HFF-Myc (cell line): ENCODE results near the gene GRK6.

Experiments used
- DNase-seq: peaks from one replicate; pipeline ENCODE4 v3.0.0-alpha.2; 2011; ENCODE audit warnings: low read depth; ENCODE audit errors: extremely low read depth
- H3K4me3 ChIP-seq: replicated peaks from 2 replicates; pipeline ENCODE4 v1.5.1; 2011; ENCODE audit warnings: low read depth, mild to moderate bottlenecking, control low read depth, low read length
- TF ChIP-seq, protein P1 (sequence below): IDR thresholded peaks from 2 replicates; pipeline ENCODE4 v1.5.1; 2012; ENCODE audit warnings: mild to moderate bottlenecking, low read depth, low read length, control low read depth; ENCODE audit errors: missing control alignments

Gene GRK6

DNA sequence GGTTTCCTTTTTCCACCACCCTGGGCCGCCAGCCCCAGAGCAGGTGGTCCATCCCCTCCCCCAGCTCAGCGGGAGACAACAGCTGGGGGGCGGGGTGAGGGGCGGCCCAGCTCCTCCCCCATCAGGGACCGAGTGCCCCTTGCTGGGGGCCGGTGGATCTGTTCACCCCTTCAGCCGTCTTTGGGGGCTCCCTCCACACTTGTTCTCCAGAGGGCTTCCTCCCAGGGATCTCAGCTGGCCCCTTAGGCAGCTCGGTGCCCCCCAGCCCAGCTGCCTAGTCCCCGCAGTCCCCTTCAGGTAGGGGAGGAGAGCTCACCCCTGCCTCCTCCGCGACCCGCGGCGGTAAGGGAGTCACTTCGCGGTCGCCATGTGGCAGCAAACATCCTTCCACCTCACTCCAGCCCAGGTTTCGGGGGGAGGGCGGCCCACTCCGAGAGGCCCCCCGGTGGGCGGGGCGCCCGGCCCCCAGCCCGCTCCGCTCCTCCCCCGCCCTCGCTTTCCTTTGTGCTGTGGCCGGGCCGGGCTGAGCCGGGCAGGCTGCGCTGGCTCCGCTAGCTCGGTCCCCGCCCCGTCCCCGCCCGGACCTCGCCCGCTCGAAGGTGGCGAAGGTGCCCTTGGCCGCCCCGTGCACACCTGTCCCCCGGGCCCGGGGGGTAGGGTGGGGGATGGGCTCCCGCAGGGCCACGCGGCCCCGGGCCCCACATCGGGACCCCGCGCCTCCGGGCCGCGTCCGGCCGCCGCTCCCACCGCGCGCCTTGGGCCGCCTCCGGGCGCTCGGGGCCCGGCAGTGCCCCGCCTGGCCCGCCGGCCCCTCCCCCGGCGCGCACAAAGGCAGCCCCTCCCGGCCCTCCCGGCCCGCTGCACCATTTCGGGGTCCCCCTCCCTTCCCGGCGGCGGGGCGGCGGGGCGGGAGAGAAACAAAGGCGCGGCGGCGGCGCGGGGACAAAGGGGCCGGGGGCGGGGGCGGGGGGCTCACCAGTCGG is 46.3 kb downstream of the GRK6 start:
- peak overlapping the region; percentile 82 for H3K4me3 ChIP-seq
- TF ChIP-seq, protein P1, sequence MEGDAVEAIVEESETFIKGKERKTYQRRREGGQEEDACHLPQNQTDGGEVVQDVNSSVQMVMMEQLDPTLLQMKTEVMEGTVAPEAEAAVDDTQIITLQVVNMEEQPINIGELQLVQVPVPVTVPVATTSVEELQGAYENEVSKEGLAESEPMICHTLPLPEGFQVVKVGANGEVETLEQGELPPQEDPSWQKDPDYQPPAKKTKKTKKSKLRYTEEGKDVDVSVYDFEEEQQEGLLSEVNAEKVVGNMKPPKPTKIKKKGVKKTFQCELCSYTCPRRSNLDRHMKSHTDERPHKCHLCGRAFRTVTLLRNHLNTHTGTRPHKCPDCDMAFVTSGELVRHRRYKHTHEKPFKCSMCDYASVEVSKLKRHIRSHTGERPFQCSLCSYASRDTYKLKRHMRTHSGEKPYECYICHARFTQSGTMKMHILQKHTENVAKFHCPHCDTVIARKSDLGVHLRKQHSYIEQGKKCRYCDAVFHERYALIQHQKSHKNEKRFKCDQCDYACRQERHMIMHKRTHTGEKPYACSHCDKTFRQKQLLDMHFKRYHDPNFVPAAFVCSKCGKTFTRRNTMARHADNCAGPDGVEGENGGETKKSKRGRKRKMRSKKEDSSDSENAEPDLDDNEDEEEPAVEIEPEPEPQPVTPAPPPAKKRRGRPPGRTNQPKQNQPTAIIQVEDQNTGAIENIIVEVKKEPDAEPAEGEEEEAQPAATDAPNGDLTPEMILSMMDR, result no peak
- DNase-seq, result no peak

DNA sequence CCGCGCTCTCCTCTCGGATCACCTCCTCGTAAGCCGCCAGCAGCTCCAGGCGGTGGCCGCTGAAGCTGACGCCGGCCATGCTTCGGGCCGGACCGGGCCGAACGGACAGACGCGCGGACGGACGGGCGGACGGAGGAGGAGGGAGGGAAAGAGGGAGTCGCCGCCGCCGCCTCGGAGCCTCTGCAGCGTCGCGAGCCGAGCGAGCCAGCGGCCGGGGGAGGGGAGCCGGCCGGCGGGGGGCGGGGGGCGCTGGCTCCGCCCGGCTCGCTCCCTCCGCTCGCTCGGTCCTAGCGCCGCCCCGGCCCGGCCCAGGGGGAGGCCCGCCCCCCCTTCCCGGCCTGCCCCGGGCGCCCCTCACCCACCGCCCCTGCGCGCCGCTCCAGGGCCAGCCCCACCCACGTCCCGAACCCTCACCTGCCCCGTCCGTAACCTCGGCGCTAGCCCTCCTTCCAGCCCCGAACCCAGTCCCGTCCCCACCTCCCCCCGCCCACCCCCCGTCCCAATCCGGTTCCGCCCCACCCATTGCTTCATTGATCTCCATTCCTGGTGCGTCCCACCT is 47.0 kb downstream of the GRK6 start, which contains the start of gene DBN1:
TSS of gene DBN1 (minus strand) at position 192 of the 559 bp plus-strand sequence. CDS start at position 79, 113 bp downstream.
- TF ChIP-seq, protein P1, result no peak
- peak within 1 kb of the TSS; percentile 82 for H3K4me3 ChIP-seq
- DNase-seq, result no peak

DNA sequence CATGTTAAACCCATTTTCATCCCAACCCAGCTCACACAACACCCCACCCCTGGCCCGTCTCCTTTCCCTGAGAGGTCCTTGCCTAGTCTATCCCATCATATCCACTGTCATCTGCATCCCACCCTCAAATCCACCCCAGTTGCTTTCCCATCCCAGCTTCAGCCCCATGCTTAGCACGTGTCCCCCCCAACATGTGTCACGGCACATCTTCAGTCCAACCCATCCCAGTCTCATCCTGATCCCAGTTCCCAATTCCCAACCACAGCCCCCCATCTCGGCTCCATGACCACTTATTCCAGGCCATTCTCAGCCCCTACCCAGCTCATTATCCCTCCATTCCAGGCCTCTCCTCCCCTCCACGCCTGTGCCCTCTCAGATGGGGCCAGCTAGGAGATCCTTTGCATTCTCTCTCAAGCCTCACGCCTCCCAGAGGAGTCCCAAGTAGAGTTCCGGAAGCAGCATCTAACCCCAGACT is 47.6 kb downstream of the GRK6 start:
- H3K4me3 ChIP-seq, result no peak overlapping the region
- TF ChIP-seq, protein P1, result no peak
- DNase-seq, result no peak

DNA sequence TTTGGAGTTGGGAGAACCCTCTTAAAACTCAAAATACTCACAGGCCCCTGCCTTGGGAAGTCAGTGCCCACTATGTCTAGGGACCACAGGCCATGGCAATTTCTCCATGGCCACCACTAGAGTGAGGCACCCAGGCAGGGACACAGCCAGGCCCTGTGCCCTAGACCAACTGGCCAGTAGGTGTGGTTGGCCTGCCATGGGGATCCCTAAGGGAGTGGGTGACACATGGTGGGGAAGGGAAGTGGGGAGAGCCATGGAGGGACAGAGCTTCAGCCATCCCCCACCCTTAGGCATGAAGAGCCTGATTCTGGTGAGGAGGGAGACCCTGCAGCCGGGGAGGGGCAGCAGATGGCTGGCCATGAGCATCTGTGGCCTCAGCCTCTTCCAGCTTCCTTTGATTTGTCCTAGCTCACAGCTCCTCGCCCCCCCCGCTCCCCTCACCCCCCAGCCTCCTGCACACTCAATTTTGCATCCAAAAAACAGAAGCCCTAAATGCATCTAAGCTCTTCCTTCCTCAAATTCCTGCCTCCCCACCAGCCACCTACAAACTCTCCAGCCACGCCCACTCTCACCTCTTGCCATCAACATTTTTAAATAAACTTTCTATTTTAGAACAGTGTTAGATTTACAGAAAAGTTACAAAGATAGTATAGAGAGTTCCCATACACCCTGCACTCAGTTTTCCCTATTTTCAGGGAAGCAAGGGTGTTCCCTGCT is 48.5 kb downstream of the GRK6 start:
- H3K4me3 ChIP-seq, result no peak overlapping the region
- TF ChIP-seq, protein P1, result no peak
- no peak for DNase-seq

DNA sequence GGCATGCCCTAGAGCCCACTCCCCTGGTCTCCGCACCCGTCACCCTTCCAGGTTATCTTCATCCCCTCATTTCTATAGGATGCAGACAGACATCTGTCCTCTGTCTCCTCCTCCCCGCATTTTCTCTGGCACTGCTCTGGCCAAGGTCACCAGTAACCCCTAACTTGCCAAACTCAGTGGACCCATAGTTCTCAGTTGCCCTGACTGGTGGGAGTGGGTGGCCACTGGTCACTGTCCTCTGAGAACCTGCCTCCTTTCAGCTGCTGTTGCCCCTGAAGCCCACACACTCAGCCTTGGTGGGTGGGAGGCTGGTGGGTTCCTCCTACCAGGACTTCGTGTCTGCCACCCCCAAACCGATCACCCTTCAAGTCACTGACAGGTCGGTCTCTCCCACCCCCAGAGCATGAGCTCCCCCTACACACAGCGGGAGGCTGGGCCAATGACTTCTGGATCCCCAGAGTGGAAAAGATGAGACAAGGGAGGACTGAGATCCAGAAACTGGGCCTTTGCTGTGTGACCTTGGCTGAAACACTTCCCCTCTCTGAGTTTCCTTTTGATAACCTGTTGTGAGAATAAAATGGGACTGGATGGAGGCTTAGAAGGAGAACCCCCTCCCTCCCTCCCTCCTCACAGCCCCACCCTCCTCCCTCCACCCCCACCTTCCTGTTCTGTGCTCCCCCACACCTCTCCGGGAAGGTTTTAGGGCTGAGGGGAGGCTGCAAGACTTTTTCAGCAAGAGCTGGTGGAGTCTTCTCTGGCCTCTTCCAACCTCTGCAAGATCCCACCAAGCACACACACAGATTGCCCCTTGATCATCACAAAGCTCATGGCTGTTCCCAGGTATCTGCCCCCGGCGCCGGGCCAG is 49.3 kb downstream of the GRK6 start:
- DNase-seq, result no peak
- no peak overlapping the region for H3K4me3 ChIP-seq
- TF ChIP-seq, protein P1, result no peak
